TTC549 (cell line): ENCODE data around the gene JMJD4.

ENCODE experiments used
- FAIRE-seq: peaks from 2 replicates; lab custom pipeline; 2012; peaks lifted over from hg19 to GRCh38; lab: Jason Lieb, UNC

The JMJD4 gene

DNA sequence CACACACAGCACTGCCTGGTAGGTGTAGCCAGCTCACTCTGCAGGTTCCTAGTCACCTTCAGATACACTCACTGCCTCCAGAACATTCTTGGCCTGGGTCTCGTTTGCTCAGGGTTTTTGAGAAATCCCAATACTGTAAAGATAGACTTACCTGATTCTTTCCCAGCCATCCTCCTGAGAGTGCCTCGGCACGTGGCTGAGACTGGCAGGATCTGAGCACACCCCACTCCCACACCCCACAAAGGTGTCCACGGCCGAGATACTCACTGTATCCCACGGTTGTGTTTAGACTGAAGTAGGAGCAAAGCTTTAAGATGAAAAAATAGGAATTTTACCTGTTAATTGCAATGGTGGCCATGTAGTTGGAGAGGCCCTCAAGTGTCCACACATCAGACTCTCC is 33.5 kb upstream of the JMJD4 start:
- FAIRE-seq = no peak

GRCh38 chr1:227768125-227768439 is 33.0 kb upstream of the JMJD4 start:
- no peak for FAIRE-seq

DNA sequence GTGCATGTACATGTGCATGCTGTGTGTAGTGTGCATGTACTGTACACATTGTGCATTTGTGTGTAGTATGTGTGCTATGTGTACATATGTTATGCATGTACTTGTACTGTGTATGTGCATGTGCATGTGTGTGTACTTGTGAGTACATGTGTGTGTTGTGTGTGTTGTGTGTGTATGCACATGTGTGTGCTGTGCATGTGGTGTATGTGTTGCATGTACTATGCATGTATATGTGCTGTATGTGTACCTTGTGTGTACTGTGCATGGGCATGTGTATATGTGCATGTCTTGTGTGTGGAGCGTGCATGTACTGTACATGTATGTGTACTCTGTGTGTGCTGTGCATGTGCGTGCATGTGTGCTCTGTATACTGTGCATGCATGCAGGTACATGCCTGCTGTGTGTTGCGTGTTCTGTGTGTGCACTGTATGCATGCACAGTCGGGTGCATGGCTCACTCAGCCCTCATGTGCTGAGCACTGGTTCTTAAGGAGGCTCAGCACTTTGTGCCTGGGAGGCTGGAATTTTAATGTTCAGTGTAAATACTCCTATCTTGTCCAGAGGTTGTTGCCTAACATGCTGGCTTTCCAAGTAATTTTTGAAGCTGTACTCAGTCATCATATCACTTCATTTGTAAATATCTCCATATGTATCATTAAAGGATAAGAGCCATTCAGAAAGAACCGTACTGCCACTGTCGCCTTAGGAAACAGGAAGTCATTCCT is 32.5 kb upstream of the JMJD4 start:
- FAIRE-seq = no peak

GRCh38 chr1:227766653-227767277 is 31.7 kb upstream of the JMJD4 start:
- no peak for FAIRE-seq

DNA sequence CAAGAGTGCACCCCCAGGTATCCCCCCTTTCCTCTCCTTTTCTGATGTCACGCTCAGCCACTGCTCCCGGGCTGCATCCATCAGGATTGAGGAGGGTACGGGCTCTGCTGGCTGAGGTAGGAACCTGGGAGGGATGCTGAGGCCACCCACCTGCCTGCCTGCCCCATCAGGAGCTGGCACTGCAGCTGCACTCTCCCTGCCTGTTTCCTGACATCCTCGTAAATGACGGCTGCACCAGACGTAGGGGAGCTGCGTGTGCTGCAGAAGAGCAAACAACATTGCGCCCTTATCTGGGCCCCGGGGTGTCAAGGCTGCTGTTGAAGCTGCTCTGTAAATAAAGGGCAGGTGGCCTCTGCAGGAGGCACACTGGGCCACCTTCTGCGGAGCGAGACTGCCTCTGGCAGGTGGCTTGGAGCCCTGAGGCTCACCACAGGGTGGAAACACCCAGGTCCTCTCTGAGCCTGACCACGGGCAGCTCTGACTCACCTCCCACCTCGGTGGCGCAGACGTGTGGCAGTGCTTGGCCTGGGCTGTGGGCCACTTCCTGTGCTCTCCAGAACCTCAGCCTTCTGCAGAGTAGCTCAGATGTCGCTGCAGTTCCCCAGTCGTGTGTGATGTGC is 31.0 kb upstream of the JMJD4 start:
- no peak for FAIRE-seq

DNA sequence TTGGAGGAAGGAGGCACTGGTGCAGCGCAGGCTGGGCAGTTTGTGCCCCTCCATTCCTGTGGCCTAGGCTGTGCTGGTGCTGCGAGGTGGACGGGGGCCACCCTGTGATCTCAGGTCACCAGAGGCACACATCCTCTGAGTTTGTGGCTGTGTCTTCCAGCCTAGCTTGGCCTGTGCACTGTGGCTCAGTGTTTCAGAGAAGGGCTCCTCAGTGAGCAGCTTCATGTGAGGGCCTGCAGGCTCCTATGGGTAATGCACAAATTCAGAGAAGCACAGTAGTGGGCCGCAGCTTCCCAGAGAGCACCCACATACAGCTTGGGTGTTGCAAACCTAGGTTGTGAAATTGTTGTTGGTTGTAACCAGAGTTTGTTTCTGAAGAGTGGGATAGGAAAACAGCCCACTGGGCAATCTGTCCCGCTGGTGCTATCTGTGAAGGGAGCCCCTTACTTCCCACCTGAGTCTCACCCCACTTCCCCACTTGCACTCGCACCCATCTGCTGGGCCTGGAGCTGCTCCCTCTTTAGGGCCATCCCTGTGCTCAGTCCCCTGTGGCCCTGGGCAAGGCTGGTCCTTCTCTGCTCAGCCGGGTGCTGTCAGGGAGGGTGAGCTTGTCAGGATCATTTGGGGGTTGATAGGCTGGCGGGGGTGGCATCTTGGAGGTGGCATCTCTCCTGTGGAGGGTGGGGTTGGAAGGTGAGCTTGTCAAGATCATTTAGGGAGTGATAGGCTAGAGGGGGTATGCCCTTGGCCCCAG is 30.3 kb upstream of the JMJD4 start:
- no peak for FAIRE-seq

DNA sequence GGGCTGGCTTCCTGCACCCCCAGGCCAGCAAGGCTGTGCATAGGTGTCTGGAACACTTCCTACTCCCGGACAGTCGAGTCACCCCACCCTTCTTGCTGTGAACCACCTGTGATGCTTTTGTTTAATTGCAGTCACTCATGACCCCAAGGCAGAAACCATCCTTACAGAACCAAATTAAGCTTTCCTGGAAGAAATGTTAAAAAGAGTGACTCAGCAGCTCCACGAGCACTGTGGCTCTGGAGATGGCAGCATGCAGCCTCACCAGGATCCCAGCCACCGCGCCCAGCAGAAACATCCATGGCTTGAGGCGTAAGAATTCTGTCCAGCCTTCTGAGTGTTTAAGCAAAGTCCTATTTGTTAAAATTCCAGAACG is 28.9 kb upstream of the JMJD4 start:
- FAIRE-seq = no peak

GRCh38 chr1:227763246-227764018 is 28.3 kb upstream of the JMJD4 start:
- no peak for FAIRE-seq

DNA sequence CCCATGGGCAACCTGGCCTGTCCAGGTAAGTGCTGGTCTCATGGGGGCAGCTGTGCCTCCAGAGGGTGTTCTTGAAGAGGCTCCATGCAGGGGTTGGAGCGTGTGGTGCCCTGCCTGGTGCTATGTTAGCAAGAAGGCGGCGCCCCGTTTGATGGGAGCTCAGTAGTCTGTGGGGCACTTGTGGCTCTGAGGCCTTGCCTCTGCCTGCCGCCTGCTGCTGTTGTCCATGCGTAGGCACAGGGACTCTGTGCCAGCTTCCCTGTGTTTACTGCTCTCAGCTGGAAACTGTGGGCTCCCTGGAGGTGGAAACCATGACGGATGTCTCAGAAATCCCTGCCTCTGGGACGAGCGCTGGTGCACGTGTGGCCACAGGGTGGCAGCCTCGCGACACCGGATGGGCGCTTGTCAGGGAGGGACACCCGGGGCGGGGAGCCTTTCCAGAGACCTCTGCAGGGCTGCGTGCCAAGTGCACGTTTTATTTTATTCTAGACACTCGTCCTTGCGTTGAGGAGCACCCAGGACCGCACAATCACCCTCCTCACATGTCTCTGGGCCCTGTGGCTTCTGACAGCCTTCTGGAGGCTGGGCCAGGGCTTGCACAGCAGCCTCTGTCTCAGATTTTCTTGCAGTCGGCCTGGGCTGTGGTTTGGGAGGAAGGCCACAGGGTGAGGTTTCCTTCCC is 27.3 kb upstream of the JMJD4 start:
- peak; percentile 15 for FAIRE-seq

GRCh38 chr1:227761621-227762230 is 26.6 kb upstream of the JMJD4 start:
- FAIRE-seq = no peak

DNA sequence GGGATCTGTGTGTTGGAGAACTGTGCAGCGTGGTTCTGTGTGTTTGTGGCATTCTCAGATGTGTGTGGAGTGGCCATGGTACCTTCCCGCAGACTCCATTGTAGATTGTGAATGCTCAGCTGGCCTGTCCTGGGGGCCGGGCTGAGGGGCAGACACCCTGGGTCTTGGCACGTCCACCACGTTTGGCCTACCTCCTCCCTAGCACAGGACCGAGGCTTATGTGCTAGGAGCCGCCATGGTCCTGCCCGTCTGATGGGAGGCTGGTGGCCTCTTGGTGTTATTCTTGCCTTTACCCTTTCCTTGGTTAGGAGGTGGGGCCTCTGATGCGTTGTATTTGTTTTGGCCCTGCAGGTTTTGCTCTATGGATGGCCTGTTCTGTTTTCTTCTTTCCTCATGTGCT is 25.3 kb upstream of the JMJD4 start:
- no peak for FAIRE-seq

DNA sequence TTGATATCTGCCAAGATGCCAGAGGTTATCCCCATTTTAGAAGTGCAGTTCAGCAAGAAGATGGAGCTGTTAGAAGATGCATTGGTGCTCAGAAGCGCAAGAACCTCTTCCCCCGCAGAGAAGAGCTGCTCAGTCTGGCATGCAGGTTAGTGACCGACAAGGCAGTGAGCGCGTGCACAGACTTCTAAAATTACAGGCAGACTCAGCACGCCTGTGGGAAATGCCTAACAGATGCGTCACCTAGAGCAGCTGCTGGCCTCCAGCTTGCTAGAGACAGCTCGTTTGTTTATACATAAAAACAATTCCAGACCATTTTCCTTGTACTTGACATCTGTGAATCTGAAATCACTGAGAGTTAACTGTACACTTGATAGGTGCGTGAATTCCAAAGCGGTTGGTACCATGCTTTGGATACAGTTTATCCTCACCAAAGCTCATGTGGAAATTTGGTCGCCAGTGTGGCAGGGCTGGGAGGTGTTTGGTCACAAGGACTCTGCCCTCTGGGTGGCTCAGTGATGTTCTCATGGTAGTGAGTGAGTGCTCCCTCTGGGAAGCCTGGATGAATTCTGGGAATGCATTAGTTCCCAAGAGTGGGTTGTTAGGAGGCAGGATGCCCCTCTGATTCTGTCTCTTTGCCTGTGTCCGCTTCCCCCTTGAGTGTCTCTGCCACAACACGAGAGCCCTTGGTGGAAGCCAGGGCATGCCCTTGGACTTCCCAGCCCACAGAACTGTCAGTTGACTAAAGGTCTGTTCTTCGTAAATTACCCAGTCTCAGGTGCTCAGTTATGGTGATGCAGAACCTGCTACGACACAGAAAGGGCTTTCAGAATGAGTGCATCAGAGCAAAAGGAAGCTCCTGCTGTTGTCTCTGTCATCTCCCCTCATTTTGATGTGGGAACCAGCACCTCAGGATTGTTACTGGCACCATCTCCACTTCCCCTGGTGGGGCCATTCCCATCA is 24.5 kb upstream of the JMJD4 start:
- FAIRE-seq = no peak

- FAIRE-seq = no peak
Measured at GRCh38 chr1:227758366-227758765, 23.3 kb upstream of the JMJD4 start.

- FAIRE-seq = no peak
Measured at GRCh38 chr1:227757781-227758180, 22.7 kb upstream of the JMJD4 start.

GRCh38 chr1:227756172-227756959 is 21.3 kb upstream of the JMJD4 start:
- no peak for FAIRE-seq

DNA sequence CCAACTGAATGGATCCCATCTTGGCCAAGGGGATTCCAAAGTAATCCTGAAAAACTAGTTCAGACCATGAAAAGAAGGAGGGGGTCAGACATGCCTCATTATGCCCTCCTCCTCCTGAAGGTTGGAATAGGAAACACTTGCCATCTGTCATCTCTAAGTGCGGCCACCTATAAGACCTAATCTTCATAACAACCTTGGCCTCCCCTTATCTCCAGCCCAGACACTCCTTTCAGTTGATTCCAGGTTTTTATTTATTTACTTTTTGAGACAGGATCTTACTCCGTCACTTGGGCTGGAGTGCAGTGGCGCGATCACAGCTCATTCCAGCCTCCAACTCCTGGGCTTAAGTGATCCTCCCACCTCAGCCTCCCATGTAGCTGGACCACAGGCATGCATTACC is 19.9 kb upstream of the JMJD4 start:
- no peak for FAIRE-seq

- no peak for FAIRE-seq
Measured at GRCh38 chr1:227753999-227754711, 19.1 kb upstream of the JMJD4 start.

DNA sequence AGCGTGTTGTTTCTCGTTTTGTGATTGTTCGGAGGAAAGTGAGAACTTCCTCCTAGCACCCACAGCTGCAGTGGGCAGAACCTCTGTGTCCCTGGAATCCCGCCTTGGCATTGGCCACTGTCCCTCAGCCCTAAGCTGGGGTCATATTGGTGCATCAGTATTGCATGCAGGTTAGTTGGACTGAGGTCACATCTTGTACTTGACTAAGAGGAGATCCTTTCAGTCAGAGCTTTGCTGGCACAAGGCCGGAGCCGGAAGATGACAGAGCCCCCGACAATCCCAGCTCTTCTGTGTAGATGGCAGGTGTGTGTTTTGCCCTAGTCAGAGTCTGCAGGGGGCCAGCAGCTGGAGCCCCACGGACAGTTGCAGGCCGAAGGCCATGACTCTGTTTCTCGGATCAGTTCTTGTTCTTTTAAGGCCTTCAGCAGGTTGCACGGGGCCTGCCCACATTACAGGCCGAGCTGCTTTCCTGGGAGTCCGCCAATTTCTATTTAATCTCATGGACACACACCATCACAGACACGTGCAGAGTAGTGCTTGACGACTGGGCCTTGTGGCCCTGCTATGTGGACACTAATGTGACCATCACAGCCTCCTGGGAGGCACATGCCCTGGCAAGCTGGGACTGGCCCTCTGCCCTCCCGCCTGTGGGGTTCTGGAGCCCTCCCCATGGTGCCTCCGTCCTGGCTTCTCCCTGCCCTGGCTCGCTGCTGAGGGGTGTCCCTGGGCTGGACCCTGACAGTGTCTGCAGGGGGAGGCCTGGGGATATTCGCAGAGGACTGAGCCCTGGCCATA is 15.0 kb upstream of the JMJD4 start:
- FAIRE-seq = no peak
